ENCODE data around the gene SAMD14. TPM values are rescaled to one million over a fixed set of nuclear protein-coding genes. Genes with fewer than 3 reads are reported as not detected.

The SAMD14 gene
- total RNA-seq, 1 experiment from 2014 or later = 0.24 TPM

DNA sequence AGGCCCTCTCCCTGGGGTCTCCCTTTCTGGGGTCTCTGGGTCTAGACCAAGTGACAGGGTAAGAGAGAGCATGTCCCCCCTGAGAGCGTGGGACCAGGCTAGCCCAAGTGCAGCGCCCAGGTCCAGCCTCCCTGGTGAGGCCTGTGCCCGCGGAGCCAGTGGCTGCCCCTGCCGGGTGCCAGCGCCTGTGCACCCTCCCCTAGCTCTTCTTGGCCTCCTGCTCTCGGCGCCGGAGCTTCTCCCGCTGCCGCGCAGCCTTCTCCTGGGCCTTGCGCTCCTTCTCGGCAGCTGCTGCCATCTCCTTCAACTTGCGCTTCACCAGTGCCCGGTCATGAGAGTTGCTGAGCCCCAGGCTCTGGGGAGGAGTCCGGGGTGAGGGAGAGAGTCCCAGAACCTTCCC is 17.3 kb downstream of the SAMD14 start:
- no peak for DNase-seq (ENCODE audit: low read depth)

- DNase-seq (ENCODE audit: low read depth) = no peak
These were observed 18.0 kb downstream of the SAMD14 start for GRCh38 chr17:50111673-50112655.

- no peak for DNase-seq (ENCODE audit: low read depth)
These were observed 19.2 kb downstream of the SAMD14 start for GRCh38 chr17:50110591-50111349.

- DNase-seq (ENCODE audit: low read depth) = no peak
These were observed 20.2 kb downstream of the SAMD14 start for GRCh38 chr17:50109785-50110184.

DNA sequence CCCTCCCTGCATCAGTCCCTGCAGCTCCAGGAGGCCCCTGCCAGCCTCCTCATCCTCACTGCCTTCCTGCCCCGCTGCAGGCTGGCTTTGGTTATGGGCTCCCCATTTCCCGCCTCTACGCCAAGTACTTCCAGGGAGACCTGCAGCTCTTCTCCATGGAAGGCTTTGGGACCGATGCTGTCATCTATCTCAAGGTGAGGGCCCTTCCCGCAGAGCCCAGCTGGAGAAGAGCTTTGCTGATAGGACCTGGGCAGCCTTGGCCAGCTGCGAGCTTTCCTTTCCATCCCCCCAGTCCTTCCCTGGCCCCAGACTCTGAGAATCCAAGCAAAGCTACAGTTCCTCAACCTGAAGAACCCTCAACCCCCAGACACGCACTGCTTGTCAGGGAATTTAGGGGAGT is 20.8 kb downstream of the SAMD14 start:
- no peak for DNase-seq (ENCODE audit: low read depth)

GRCh38 chr17:50108556-50108955 is 21.4 kb downstream of the SAMD14 start:
- DNase-seq (ENCODE audit: low read depth) = no peak

GRCh38 chr17:50107790-50108414 is 22.1 kb downstream of the SAMD14 start:
- DNase-seq (ENCODE audit: low read depth) = peak; percentile 52

- no peak for DNase-seq (ENCODE audit: low read depth)
These were observed 23.4 kb downstream of the SAMD14 start for GRCh38 chr17:50106393-50107131.

- DNase-seq (ENCODE audit: low read depth) = no peak
These were observed 24.1 kb downstream of the SAMD14 start for GRCh38 chr17:50105811-50106210.

DNA sequence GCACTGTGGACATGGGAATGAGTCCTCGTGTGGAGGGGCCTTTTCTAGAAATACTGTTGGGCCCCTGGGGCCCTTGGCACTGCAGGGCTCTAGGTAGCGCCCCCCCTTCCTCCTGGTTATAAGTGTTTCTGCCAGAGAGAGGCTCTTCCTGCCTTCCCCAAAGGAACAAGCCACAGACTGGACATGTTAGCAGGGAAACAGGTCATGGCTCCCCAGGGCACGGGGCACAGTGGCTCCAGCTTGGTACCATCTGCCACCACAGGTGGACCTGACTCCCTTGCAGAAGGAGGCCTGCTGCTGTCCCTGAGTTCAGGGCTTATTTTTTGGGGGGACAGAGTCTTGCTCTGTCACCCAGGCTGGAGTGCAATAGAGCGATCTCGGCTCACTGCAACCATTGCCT is 26.0 kb downstream of the SAMD14 start:
- no peak for DNase-seq (ENCODE audit: low read depth)

GRCh38 chr17:50103252-50103651 is 26.7 kb downstream of the SAMD14 start:
- no peak for DNase-seq (ENCODE audit: low read depth)

DNA sequence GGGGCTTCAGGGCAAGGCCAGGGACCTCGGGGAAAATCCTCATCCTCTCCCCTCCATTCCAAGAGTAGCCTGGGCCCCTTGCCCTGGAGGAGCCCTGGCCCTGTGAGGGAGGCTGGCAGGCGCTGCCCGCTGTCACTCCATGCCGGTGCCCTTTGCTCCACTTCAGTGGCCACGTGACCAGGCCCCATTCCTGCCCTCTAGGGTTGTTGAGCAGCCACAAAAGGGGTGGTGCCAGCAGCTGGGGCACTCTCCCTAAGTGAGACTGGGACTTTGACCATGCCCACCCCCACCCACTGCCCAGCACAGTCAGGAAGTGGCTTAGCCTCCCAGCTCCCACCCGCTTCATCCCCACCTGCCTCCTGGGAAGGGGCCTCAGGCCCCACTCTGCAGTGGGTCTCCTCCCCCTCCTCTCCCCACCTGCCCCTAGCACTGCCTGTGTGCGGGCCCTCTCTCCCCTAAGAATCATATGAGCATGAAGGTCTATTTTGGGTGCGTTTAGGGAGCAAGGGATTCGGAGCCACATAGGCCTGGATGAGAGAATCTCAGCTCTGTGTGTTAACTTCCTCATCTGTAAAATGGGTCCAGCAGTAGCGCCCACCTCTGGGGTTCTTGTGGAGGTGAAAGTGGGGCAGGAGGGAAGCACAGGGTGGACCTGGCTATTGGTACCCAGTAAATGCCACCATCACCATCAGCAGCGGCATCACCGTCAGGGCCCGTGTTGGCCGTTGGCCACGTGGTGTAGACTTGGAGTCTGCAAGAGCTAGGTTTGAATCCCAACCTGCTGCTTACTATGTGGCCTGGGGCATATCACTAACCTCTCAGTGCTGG is 27.6 kb downstream of the SAMD14 start:
- peak; percentile 23 for DNase-seq (ENCODE audit: low read depth)

DNA sequence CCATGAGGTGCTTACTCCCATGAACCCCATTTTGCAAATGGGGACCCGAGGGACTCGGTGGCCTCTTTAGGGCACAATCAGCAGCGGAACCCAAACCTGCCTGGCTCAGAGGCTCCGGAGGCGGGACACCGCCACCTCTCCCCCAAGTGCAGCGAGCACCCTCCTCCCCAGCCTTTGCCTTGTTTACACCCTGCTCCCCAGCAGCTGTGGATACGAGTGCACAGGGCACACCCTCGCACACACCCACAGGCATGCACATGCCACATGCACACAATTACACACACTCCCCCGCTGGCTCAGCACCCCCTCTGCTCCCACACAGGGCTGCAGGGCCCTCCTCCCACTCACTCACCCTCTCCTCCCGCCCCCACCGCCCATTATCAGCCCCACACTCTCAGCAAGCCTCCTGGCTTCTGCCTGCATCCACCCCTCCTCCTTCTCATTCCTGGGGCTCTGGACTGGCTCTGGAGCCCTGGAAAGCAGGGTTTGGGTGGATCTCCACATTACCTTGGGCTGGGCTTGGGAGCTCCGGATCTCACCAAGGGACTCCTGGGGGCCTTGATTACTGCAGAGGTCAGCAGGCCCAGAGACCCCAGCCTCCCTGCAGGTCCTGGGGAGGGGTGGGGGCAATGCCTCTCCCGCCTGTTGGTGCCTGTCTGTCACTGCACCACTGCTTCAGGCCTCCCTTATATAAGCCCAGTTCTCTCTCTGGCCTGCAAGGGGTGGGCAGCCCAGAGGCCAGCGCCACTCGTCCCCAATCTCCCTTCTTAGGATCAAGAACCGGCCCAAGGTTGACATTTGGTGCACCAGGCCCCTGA is 28.4 kb downstream of the SAMD14 start:
- DNase-seq (ENCODE audit: low read depth) = no peak

- no peak for DNase-seq (ENCODE audit: low read depth)
These were observed 29.0 kb downstream of the SAMD14 start for GRCh38 chr17:50100921-50101345.

DNA sequence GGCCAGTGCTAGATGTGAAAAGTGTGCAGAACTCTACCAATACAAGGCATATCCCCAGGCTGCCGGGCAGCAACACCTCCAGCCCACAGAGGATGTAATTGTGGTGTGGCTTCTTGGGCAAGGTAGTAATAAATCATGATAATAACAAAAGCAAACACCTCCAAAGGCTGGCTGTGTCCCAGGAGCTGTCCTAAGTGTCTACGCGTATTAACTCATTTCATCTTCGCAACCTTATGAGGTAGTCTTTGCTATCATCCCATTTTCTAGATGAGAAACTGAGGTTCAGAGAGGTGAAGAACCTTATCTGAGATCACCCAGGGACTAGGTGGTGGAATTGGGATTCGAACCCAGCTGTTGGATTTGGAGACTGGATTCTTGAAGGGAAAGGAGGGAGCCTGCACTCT is 29.5 kb downstream of the SAMD14 start:
- no peak for DNase-seq (ENCODE audit: low read depth)

DNA sequence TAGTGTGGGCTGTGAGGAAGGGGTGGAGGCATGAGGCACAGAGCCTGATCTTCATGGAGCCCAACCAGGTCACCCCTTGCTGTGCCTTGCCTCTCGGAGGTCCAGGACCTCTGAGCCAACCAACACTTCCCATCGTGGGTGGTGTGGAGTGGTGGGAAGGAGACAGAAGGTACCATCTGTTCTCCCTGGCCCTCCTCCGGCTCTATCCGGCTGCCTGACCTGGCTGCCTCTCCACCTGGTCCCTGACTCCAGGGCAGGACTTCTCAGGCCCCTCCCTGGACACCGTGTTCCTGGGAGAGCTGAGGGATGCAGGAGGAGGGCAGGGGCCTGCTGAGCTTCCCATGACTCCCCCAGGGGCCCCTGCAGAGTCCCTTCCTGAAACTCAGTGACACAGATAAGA is 31.0 kb downstream of the SAMD14 start:
- DNase-seq (ENCODE audit: low read depth) = no peak

- no peak for DNase-seq (ENCODE audit: low read depth)
These were observed 31.4 kb downstream of the SAMD14 start for GRCh38 chr17:50098583-50098982.

DNA sequence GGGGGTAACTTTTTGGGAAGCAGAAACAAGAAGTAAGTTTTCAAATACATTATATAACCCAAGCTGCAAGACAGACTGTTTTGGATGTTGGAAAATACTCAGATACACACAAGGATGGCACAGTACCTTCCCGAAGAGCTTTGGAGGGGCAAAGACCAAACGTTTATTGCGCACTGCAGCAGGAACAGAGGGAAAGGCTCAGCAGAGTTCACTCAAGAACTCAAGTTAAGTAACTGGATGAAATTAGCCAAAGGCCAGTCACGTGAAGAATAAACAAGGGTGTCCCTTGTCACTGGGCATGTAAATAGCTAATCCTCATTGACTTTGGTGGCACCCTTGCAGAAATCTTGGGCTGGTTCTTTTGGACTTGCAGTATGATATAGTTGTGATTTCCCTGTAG is 32.0 kb downstream of the SAMD14 start:
- DNase-seq (ENCODE audit: low read depth) = no peak

DNA sequence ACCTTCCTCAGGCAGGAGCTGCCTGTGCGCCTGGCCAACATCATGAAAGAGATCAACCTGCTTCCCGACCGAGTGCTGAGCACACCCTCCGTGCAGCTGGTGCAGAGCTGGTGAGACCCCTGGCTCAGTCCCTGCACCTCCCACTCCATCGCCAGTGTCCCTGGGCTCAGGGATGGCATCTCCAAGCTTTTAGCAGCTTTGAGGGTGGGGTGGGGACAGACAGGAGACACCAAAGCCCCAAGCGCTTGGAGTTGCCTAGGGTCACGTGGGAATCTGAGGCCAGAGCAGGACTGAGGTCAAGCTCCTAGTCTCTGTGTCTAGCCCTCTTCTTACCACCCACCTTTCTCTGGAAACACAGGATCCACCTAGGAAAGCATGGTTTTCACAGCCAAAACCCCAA is 32.5 kb downstream of the SAMD14 start:
- no peak for DNase-seq (ENCODE audit: low read depth)

GRCh38 chr17:50096758-50097157 is 33.2 kb downstream of the SAMD14 start:
- no peak for DNase-seq (ENCODE audit: low read depth)
